Measurements from ENCODE around the gene FOLR3.
"Not testable (repeated sequence)": the region's sequence is repeated elsewhere in the genome, so short reads cannot be mapped to it uniquely, and the experiment has no call there.

Gene FOLR3

DNA sequence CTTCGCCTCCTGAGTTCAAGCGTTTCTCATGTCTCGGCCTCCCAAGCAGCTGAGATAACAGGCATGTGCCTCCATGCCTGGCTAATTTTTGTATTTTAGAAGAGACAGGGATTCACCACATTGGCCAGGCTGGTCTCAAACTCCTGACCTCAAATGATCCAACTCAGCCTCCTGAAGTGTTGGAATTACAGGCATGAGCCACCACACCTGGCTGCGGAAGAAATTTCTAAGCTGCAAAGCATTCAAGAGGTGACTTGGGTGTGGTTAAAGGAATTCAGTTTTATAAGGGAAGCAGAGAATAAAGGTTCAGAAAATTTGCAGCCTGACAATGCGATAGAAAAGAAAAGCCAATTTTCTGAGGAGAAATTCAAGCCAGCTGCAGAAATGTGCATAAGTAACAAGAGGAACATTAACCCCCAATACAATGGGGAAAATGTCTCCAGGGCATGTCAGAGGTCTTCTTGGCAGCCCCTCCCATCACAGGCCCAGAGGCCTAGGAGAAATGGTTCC lies 33.6 kb downstream of the FOLR3 start:
- DNase-seq, result not testable (repeated sequence)

DNA sequence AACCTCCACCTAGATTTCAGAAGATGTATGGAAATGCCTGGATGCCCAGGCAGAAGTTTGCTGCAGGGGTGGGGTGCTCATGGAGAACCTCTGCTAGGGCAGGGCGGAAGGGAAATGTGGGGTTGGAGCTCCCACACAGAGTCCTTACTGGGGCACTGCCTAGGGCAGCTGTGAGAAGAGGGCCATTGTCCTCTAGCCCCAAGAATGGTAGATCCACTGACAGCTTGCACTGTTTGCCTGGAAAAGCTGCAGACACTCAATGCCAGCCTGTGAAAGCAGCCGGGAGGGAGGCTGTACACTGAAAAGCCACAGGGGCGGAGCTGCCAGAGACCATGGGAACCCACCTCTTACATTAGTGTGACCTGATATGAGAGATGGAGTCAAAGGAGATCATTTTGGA lies 34.2 kb downstream of the FOLR3 start:
- not testable (repeated sequence) for DNase-seq

DNA sequence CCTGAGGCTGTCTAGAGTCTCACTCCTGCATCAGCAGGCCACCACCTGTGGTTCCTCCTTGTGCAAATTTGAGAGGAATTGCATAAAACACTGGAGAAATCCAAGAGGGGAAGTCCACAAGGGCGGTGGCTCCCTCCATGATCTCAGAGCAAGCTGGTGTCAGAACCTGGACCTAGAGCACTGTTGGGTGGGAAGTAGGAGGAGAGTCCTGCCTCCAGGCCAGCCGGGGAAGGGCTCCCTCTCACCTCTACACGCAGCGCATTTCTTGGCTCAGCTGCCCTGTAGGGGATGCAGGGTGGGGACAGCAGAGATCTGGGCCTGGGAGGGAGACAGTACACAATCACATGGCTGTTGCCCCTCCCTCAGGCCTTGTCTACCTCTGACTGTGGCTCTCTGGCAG lies 36.5 kb downstream of the FOLR3 start:
- DNase-seq, result not testable (repeated sequence)

DNA sequence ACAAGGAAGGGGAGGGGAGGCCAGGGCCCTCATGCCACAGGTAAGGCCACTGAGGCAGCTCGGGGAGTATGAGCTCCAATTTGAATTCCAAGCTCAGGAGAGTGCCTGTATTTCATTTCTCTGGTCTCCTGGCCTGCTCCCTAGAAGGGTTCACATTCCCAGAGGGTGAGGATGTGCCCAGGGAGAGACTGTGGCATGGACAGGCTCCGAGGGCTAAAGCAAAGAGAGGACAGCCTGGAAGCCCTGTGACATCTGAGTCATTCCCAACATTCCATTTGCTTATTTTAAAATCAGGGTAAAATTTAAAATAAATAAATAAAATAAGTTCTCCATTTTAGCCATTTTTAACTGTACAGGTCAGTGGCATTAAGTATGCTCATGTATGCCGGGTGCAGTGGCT lies 37.8 kb downstream of the FOLR3 start:
- no peak for DNase-seq

DNA sequence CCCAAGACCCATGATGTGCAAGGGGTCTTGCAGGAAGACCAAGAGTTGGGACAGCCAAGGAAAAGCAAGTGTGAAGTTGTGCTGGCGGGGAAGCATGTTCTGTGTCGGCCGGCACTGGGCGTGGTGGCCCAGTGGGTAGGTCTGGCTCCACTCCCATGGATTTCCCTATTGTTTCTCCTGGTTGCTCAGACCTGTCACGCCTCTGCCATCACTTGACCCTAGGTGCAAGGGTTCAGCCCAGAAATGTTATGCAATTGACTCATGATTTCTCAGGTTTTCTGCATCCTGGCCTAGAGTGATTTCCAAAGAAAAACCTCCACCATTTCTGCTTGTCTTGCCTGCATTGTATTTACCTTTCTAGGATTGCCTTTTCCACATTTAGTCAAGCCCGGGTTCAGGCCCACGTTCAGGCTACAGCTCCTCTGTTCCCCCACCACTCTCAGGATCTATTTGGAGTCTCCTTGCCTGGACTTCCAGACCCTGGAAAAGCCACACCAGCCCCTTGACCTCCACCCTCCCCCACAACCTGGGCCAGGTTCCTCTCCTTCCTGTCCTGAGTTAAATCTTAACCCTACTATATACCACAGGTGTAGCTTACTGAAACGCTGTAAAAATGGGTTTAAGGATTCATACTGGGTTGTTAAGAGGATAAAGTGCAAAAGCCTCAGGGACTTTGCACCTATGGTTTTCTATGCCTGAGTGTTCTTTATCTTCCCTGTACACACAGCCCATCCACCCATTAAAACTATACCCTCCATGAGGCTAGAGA lies 39.0 kb downstream of the FOLR3 start:
- no peak for DNase-seq

DNA sequence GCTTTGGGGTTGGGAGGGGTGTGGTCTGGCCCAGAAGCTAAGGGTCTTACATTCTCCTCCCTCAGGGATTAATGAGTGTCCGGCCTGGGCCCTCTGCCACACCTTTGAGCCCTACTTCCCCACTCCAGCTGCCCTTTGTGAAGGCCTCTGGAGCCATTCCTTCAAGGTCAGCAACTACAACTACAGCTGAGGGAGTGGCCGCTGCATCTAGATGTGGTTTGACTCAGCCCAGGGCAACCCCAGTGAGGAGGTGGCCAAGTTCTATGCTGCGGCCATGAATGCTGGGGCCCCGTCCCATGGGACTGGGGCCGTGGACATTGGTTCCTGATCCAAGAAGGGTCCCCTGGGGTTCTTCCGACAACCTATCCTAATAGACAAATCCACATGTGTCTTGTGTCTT lies 42.1 kb downstream of the FOLR3 start:
- no peak for DNase-seq

DNA sequence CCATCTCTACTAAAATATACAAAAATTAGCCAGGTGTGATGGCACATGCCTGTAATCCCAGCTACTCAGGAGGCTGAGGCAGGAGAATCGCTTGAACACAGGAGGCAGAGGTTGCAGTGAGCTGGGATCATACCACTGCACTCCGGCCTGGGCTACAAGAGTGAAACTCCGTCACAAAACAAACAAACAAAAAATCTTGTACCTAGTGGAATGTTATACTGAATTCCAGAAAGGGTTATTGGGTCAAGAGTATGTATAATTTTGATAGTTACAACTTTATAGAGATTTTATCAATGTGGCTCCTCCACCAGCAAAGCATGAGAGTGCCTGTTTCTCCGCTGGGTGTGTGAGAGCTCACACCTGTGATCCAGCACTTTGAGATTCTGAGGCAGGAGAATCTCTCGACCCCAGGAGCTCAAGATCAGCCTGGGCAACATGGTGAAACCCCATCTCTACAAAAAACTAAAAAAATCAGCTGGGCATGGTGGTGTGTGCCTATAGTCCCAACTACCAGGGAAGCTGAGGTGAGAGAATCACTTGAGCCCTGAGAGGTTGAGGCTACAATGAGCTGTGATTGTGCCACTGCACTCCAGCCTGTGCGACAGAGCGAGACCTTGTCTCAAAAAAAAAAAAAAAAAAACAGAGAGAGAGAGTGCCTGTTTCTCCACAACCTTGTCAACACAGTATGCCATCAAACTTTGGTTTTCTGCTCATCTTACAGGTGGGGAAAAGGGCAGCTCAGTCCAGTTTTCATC lies 43.7 kb downstream of the FOLR3 start:
- no peak for DNase-seq

DNA sequence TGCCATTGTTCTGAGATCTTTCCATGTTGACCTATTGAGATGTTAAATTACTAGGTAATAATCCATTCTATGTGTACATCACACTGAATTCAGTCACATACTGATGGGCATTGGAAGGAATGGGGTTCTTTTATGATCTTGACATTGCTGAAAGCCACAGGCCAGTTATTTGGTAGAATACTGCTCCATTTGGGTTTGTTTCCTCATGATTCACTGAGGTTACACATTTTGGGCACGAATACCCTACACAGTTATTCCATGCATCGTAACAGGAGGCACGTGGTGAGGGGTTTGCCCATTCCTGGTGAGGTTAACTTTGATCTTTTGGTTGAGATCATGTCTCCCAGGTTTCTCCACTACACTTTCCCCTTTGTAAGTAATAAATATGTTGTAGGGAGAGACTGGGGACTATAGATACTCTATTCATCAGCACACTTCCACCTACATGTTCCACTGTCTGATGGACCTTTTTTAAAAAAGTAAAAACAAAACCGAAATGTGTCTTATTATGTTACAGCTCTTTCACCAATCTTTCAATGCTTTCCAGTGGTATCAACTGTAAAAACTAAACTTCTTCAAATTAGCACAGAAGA lies 44.4 kb downstream of the FOLR3 start:
- no peak for DNase-seq

DNA sequence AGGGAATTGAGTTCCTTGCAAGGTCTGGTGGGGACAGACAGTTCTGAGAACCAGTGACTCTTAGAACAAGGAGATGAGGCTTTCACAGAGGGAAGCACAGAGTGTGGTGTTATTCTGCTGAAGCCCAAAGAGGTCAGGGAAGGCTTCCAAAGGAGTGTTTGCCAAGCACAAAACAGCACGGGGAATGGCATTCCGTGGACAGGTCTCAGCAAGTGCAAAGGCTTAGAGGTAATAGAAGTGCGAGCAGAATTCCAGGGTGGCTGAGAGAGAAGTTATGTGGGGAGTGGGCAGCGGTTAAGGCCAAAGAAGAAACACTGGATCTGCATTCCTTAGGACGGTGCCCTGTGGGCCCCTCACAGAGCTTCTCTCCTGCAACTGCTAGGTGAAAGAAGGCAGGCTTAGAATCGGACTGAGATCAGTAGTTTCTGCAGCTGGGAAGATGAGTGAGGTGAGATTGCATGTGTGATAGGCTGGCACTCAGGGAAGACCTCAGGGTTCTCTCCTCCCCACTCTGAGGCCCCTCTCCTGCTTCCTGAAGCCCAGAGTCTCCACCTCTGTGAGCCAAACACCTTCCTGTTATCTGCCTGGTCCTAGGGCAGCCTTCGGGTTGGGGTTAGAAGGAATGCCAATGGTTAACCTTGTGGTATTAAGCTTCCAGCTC lies 45.5 kb downstream of the FOLR3 start:
- DNase-seq, result not testable (repeated sequence)

DNA sequence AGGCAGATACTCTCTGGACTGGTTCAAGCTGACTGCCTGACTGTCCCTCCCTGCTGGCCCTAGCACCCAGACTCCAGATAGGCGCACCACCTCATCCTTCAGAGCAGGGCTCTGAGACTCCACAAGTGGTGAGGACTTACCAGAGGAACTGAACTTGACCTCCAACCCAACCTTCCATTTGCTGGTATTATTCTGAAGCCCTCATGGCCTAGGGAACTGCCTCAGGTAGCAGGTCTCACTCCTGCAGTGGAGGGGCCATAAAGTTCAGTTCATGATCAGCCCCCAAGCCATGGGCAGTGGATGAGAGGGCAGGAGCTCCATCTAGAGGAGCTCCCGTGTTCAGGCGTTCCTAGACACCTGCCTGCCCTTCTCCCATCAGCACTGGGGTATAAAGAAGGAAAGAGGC lies 46.0 kb downstream of the FOLR3 start:
- DNase-seq, result not testable (repeated sequence)

DNA sequence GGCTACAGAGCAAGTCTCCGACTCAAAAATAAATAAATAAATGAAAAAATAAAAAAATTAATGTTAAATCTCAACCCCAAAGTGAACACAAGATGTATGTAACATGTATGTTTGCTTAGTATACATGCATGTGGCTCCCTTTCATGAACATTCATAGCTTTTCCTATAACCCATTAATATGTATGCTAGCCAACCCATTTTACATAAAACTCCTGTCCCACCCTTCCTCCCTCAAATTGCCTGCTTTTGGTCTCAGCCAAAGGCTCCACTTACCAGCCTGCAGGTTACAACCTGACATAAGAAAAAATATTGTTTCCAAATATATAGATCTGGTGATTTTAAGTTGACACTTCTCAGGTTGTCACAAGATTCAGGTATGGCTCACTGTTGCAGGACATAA lies 52.7 kb downstream of the FOLR3 start:
- DNase-seq, result no peak

Measured in CD4-positive, alpha-beta T cell treated with Interferon gamma for 1 hour (primary cell).